HG03558 (cell line): Measurements from ENCODE around the gene CLDN5.

Source experiments
- ATAC-seq: cut with Tn5 transposase; IDR thresholded peaks from one replicate; pipeline ENCODE4 v1.9.1; 2021; ENCODE audit warnings: moderate number of reproducible peaks; ENCODE audit not compliant: unreplicated experiment; ENCODE audit errors: extremely low read depth

Gene CLDN5

GRCh38 chr22:19507534-19507861 is 16.7 kb downstream of the CLDN5 start:
- ATAC-seq: no peak

- ATAC-seq: no peak
Observed at GRCh38 chr22:19506212-19506611, 18.0 kb downstream of the CLDN5 start.

GRCh38 chr22:19505735-19506126 is 18.5 kb downstream of the CLDN5 start:
- ATAC-seq: no peak

- no peak for ATAC-seq
Observed at GRCh38 chr22:19504900-19505734, 19.1 kb downstream of the CLDN5 start.

GRCh38 chr22:19503869-19504268 is 20.3 kb downstream of the CLDN5 start:
- no peak for ATAC-seq

GRCh38 chr22:19503367-19503766 is 20.8 kb downstream of the CLDN5 start:
- ATAC-seq: no peak

GRCh38 chr22:19501897-19502447 is 22.2 kb downstream of the CLDN5 start:
- no peak for ATAC-seq

- ATAC-seq: no peak
Observed at GRCh38 chr22:19499880-19500242, 24.3 kb downstream of the CLDN5 start.

- ATAC-seq: no peak
Observed at GRCh38 chr22:19499236-19499879, 24.9 kb downstream of the CLDN5 start.

GRCh38 chr22:19498866-19499190 is 25.4 kb downstream of the CLDN5 start:
- no peak for ATAC-seq

- no peak for ATAC-seq
Observed at GRCh38 chr22:19498154-19498865, 25.9 kb downstream of the CLDN5 start.

GRCh38 chr22:19497245-19497644 is 27.0 kb downstream of the CLDN5 start:
- ATAC-seq: no peak

GRCh38 chr22:19496324-19496630 is 27.9 kb downstream of the CLDN5 start:
- no peak for ATAC-seq

- no peak for ATAC-seq
Observed at GRCh38 chr22:19495562-19496323, 28.5 kb downstream of the CLDN5 start.

- ATAC-seq: no peak
Observed at GRCh38 chr22:19494676-19495173, 29.5 kb downstream of the CLDN5 start.

GRCh38 chr22:19494001-19494560 is 30.1 kb downstream of the CLDN5 start:
- no peak for ATAC-seq

GRCh38 chr22:19492504-19493174 is 31.6 kb downstream of the CLDN5 start:
- ATAC-seq: no peak

- ATAC-seq: no peak
Observed at GRCh38 chr22:19490628-19491230, 33.5 kb downstream of the CLDN5 start.
